ENCODE measurements around the gene ZNF541.

Gene ZNF541

GRCh38 chr19:47573071-47574026 is at the start of gene ZNF541:
ZNF541 (minus strand) TSS chr19:47573148; CDS start chr19:47555856, 17,292 bp downstream.
- DNase-seq (ENCODE audit: insufficient read length, low spot score) (no peak), FAIRE-seq (no peak)
- TF ChIP-seq CTCF (IDR thresholded peaks at IDR 0.05; ENCODE audit: insufficient read depth, missing control alignments): no peak

GRCh38 chr19:47619763-47620162 is 46.8 kb upstream of the ZNF541 start:
- DNase-seq (ENCODE audit: insufficient read length, low spot score): no peak
- no peak for TF ChIP-seq CTCF (IDR thresholded peaks at IDR 0.05; ENCODE audit: insufficient read depth, missing control alignments)
- no peak for FAIRE-seq

- TF ChIP-seq CTCF (IDR thresholded peaks at IDR 0.05; ENCODE audit: insufficient read depth, missing control alignments): no peak
- FAIRE-seq (no peak), DNase-seq (ENCODE audit: insufficient read length, low spot score) (no peak)
These were observed 45.8 kb upstream of the ZNF541 start for GRCh38 chr19:47618771-47619170.

- FAIRE-seq: no peak
- no peak for TF ChIP-seq CTCF (IDR thresholded peaks at IDR 0.05; ENCODE audit: insufficient read depth, missing control alignments)
- no peak for DNase-seq (ENCODE audit: insufficient read length, low spot score)
These were observed 42.8 kb upstream of the ZNF541 start for GRCh38 chr19:47615714-47616113.

- no peak for TF ChIP-seq CTCF (IDR thresholded peaks at IDR 0.05; ENCODE audit: insufficient read depth, missing control alignments)
- no peak for DNase-seq (ENCODE audit: insufficient read length, low spot score)
- FAIRE-seq: no peak
These were observed 42.3 kb upstream of the ZNF541 start for GRCh38 chr19:47615230-47615629.

GRCh38 chr19:47614559-47614958 is 41.6 kb upstream of the ZNF541 start:
- no peak for TF ChIP-seq CTCF (IDR thresholded peaks at IDR 0.05; ENCODE audit: insufficient read depth, missing control alignments)
- FAIRE-seq (no peak), DNase-seq (ENCODE audit: insufficient read length, low spot score) (no peak)

- DNase-seq (ENCODE audit: insufficient read length, low spot score) (no peak), FAIRE-seq (no peak)
- TF ChIP-seq CTCF (IDR thresholded peaks at IDR 0.05; ENCODE audit: insufficient read depth, missing control alignments): no peak
These were observed 41.0 kb upstream of the ZNF541 start for GRCh38 chr19:47614021-47614295.
